Measurements from ENCODE around the gene PPP1R18. TPM values are rescaled to one million over a fixed set of nuclear protein-coding genes. Genes with fewer than 3 reads are reported as not detected.

Gene PPP1R18
- polyA plus RNA-seq, 3 donors, result 58.5 to 226 (median 78.9) TPM

DNA sequence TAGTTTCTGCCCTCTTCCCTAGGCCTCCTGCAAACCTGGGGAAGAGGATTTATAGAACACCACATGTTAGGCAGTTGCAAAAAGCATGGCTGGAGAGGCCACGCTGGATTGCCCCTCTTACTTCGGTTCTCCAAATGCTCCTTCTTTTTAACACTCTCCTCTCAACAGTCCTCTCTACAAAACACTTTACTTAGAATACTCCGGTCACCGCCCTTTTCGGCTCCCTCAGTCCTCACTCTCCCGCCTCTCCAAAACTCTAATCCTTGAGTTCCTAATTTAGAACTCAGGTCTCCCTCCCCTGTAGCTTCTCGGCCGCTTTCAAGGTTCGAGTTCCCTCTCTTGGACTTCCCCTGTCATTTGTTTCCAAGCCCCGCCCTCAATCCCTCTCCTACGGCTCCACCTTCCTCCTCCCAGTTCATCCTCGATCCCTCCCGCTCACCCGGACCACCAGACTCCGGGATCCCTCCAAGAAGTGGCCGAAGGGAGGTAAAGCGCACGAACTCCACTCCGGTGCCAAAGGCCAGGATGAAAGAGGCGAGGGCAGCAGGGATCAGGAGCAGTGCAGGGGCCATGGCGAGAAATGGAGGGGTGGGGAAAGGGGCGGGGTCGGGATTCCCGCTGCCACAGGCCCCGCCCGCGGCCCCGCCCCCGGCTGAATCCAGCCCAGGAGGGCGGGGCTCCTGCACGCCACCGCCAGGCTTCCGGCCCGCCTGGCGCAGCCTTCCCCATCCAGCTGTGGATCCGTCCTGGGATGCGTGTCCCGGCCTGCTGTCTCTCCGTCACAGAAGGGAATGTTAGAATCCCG is 4.2 kb upstream of the PPP1R18 start, which contains the start of gene NRM:
Gene NRM (minus strand): TSS at position 582 of the 805 bp plus-strand sequence. CDS start 10 bp downstream, at position 572.
- H3K27me3 Mint-ChIP-seq (ENCODE audit: low read depth in 3 of 3), result peaks cover 0 to 4% (median 0%) of the 10 kb centered on the region in 3 donors
- H3K4me3 Mint-ChIP-seq, result peak within 1 kb of the TSS; percentile 97 to 99
- Histone ChIP-seq H3K4me1 (ENCODE audit: control insufficient read depth in 1 of 2, insufficient read depth in 2 of 2, low read length in 2 of 2) (peaks cover 38 to 43% of the 10 kb centered on the region in 2 donors), H2AFZ (ENCODE audit: insufficient read depth, low read depth, low read length, poor library complexity, severe bottlenecking) (peak within 1 kb of the TSS; percentile 89), H4K20me1 (ENCODE audit: insufficient read depth, low read length) (peaks cover 8% of the 10 kb centered on the region), H3K27me3 (ENCODE audit: control insufficient read depth in 2 of 2, insufficient read depth in 2 of 2, low read length in 2 of 2) (no peaks in the 10 kb centered on the region), H3K9ac (ENCODE audit: insufficient read depth, low read length, poor library complexity, severe bottlenecking) (peak within 1 kb of the TSS; percentile 66), H3K4me2 (replicated peaks; ENCODE audit: extremely low read depth, low read length, poor library complexity, severe bottlenecking) (peak within 1 kb of the TSS; percentile 100), H3K4me3 (replicated peaks in 1 of 3; ENCODE audit: low read depth in 2 of 3, low read length in 3 of 3) (peak within 1 kb of the TSS; percentile 70 to 100 (median 95)), H3K79me2 (ENCODE audit: insufficient read depth, low read length) (peaks cover 48% of the 10 kb centered on the region), H3K9me3 (replicated peaks in 1 of 2; ENCODE audit: control insufficient read depth in 1 of 2, insufficient read depth in 1 of 2, low read length in 2 of 2) (no peaks in the 10 kb centered on the region), H3K36me3 (replicated peaks in 1 of 2; ENCODE audit: control insufficient read depth in 1 of 2, insufficient read depth in 2 of 2, low read length in 2 of 2) (no peaks in the 10 kb centered on the region), H3K27ac (ENCODE audit: low read depth in 1 of 2, low read length in 2 of 2) (peak within 1 kb of the TSS; percentile 51 to 99)
- WGBS (ENCODE audit: insufficient coverage), result 0% methylated on average over 34 of the region's 40 CpGs
- H3K9me3 Mint-ChIP-seq, result no peaks in the 10 kb centered on the region
- intact Hi-C loops (cut with micrococcal nuclease), result no loop called here
- peaks cover 43% of the 10 kb centered on the region for H3K4me1 Mint-ChIP-seq
- peak; percentile 75 to 77 (median 77) for DNase-seq
- H3K27ac Mint-ChIP-seq, result peak within 1 kb of the TSS; percentile 93 to 99 (median 98)
- TF ChIP-seq CTCF (IDR thresholded peaks at IDR 0.05), result no peak
- H3K36me3 Mint-ChIP-seq, result peaks cover 4 to 6% of the 10 kb centered on the region in 2 donors

- intact Hi-C loops (cut with micrococcal nuclease), result no loop called here
Observed at GRCh38 chr6:30689985-30690384, 3.5 kb upstream of the PPP1R18 start.

More at GRCh38 chr6:30689985-30690384, 3.5 kb upstream of the PPP1R18 start:
- Mint-ChIP-seq H3K4me1 (peaks cover 46% of the 10 kb centered on the region), H3K9me3 (no peaks in the 10 kb centered on the region), H3K36me3 (peaks cover 9 to 10% of the 10 kb centered on the region in 2 donors), H3K27ac (peak overlapping the region; percentile 93 to 99 (median 98)), H3K4me3 (peak overlapping the region; percentile 97 to 99), H3K27me3 (ENCODE audit: low read depth in 3 of 3) (peaks cover 0 to 4% (median 0%) of the 10 kb centered on the region in 3 donors)
- no peak for TF ChIP-seq CTCF (IDR thresholded peaks at IDR 0.05)
- H3K9ac ChIP-seq (ENCODE audit: insufficient read depth, low read length, poor library complexity, severe bottlenecking), result peak overlapping the region; percentile 66
- peak overlapping the region; percentile 89 for H2AFZ ChIP-seq (ENCODE audit: insufficient read depth, low read depth, low read length, poor library complexity, severe bottlenecking)
- H3K36me3 ChIP-seq (replicated peaks in 1 of 2; ENCODE audit: control insufficient read depth in 1 of 2, insufficient read depth in 2 of 2, low read length in 2 of 2), result no peaks in the 10 kb centered on the region
- H3K79me2 ChIP-seq (ENCODE audit: insufficient read depth, low read length), result peaks cover 54% of the 10 kb centered on the region
- H3K27me3 ChIP-seq (ENCODE audit: control insufficient read depth in 2 of 2, insufficient read depth in 2 of 2, low read length in 2 of 2), result no peaks in the 10 kb centered on the region
- no peaks in the 10 kb centered on the region for H3K9me3 ChIP-seq (replicated peaks in 1 of 2; ENCODE audit: control insufficient read depth in 1 of 2, insufficient read depth in 1 of 2, low read length in 2 of 2)
- peaks cover 42 to 49% of the 10 kb centered on the region in 2 donors for H3K4me1 ChIP-seq (ENCODE audit: control insufficient read depth in 1 of 2, insufficient read depth in 2 of 2, low read length in 2 of 2)
- H3K27ac ChIP-seq (ENCODE audit: low read depth in 1 of 2, low read length in 2 of 2), result peak overlapping the region; percentile 51 to 99
- H3K4me3 ChIP-seq (replicated peaks in 1 of 3; ENCODE audit: low read depth in 2 of 3, low read length in 3 of 3), result peak overlapping the region; percentile 70 to 100 (median 95)
- 61% methylated on average over 2 of the region's 4 CpGs for WGBS (ENCODE audit: insufficient coverage)
- H3K4me2 ChIP-seq (replicated peaks; ENCODE audit: extremely low read depth, low read length, poor library complexity, severe bottlenecking), result peak overlapping the region; percentile 100
- peaks cover 14% of the 10 kb centered on the region for H4K20me1 ChIP-seq (ENCODE audit: insufficient read depth, low read length)
- DNase-seq, result no peak
